Lower leg skin (tissue), 4 donors: Measurements from ENCODE around the gene TAF7. TPM values are rescaled to one million over a fixed set of nuclear protein-coding genes. Genes with fewer than 3 reads are reported as not detected.
"Not testable (repeated sequence)": the region's sequence is repeated elsewhere in the genome, so short reads cannot be mapped to it uniquely, and the experiment has no call there.

ENCODE experiments used
- DNase-seq, 2 donors: peaks; one replicate each; pipeline ENCODE4 v3.0.0-alpha.2; 2019; ENCODE audit warnings: low spot score in 2 of 2
- H3K4me3 ChIP-seq: fragments of 200-600 bp; sonication (generic); 2 replicates; pipeline ENCODE4 v1.5.1; 2017; ENCODE audit warnings: mild to moderate bottlenecking, low read depth; ENCODE audit not compliant: poor library complexity, severe bottlenecking
- POLR2A ChIP-seq, 2 donors: fragments of 450-650 bp; IDR thresholded peaks; one replicate each; pipeline ENCODE4 v1.6.1; 2016 to 2017; ENCODE audit warnings: antibody characterized with exemption in 2 of 2, mild to moderate bottlenecking in 1 of 2, moderate library complexity in 1 of 2
- WGBS, 2 donors: methylation state at CpG; one replicate each; pipeline ENCODE4 v1.1.5; 2018; 5-methylcytosine and 5-hydroxymethylcytosine counted together
- intact Hi-C: fragments of 100-400 bp; cut with DNase I; formaldehyde crosslinking; loops from one replicate; pipeline ENCODE4 v1.15.0; 2023; ENCODE audit warnings: low total_unique reads
- total RNA-seq, 4 donors: library from RNA; depleted of rRNA; stranded (reverse); fragments of >200 nt; gene quantifications; one replicate each; pipeline ENCODE4 v1.1.0, GENCODE V29; 2016
- TF ChIP-seq, protein P1 (sequence below), 3 donors: fragments of 450-650 bp; IDR thresholded peaks; one replicate each; pipeline ENCODE4 v1.5.1; 2016; ENCODE audit warnings: antibody characterized with exemption in 3 of 3, mild to moderate bottlenecking in 3 of 3, moderate library complexity in 2 of 3

The TAF7 gene
- total RNA-seq, 4 donors from 2014 or later = 46.9 to 76.0 (median 64.9) TPM

GRCh38 chr5:141326088-141326854 is 5.7 kb upstream of the TAF7 start:
- intact Hi-C loops = no loop called here
- WGBS, 2 donors = 11 to 14% methylated on average over 27 of the region's 27 CpGs
- TF ChIP-seq, protein P1, sequence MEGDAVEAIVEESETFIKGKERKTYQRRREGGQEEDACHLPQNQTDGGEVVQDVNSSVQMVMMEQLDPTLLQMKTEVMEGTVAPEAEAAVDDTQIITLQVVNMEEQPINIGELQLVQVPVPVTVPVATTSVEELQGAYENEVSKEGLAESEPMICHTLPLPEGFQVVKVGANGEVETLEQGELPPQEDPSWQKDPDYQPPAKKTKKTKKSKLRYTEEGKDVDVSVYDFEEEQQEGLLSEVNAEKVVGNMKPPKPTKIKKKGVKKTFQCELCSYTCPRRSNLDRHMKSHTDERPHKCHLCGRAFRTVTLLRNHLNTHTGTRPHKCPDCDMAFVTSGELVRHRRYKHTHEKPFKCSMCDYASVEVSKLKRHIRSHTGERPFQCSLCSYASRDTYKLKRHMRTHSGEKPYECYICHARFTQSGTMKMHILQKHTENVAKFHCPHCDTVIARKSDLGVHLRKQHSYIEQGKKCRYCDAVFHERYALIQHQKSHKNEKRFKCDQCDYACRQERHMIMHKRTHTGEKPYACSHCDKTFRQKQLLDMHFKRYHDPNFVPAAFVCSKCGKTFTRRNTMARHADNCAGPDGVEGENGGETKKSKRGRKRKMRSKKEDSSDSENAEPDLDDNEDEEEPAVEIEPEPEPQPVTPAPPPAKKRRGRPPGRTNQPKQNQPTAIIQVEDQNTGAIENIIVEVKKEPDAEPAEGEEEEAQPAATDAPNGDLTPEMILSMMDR (IDR thresholded peaks at IDR 0.05) = no peak
- TF ChIP-seq POLR2A (IDR thresholded peaks at IDR 0.05) = no peak
- H3K4me3 ChIP-seq = no peak overlapping the region
- peak in 1 of 2 donors; percentile 30 for DNase-seq

DNA sequence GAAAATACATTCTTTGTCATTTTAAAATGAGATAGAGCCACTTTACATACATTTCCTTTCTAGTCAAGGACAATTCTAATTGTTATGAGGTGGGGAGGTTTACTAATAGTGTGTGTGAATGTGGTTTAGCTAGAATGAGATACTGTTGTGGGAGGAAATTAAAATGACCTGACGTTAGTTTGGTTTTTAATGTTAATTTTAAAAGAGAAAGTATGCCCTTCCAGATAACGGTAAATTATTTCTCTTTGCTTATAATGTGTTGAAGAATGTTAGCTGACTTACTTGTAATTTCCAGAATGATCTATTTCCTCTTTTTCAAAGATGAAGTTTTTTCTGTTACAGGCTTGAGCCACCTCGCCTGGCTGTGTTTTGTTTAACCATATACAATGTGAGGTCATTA is 1.7 kb upstream of the TAF7 start:
- no peak for DNase-seq
- TF ChIP-seq, protein P1 (IDR thresholded peaks at IDR 0.05) = no peak
- intact Hi-C loops = no loop called here
- H3K4me3 ChIP-seq = no peak overlapping the region
- WGBS, 2 donors = 86 to 95% methylated on average over 3 of the region's 3 CpGs

GRCh38 chr5:141319699-141320098 is 885 bp downstream of the TAF7 start:
- 72 to 76% methylated on average over 5 of the region's 5 CpGs for WGBS, 2 donors
- H3K4me3 ChIP-seq = peak overlapping the region; percentile 82
- intact Hi-C loops = no loop called here
- no peak for DNase-seq
- no peak for TF ChIP-seq POLR2A (IDR thresholded peaks at IDR 0.05)
- TF ChIP-seq, protein P1 (IDR thresholded peaks at IDR 0.05) = no peak

- intact Hi-C loops = no loop called here
- WGBS, 2 donors = 95 to 98% methylated on average over 6 of the region's 6 CpGs
- TF ChIP-seq, protein P1 (IDR thresholded peaks at IDR 0.05) = no peak
- no peak for TF ChIP-seq POLR2A (IDR thresholded peaks at IDR 0.05)
- no peak for DNase-seq
- H3K4me3 ChIP-seq = no peak overlapping the region
Measured at GRCh38 chr5:141319202-141319601, 1.4 kb downstream of the TAF7 start.

GRCh38 chr5:141316963-141317362 is 3.6 kb downstream of the TAF7 start:
- DNase-seq, H3K4me3 ChIP-seq, intact Hi-C loops: not testable (repeated sequence)
- WGBS, 2 donors = 83 to 86% methylated on average over 4 of the region's 4 CpGs

GRCh38 chr5:141313711-141314110 is 6.9 kb downstream of the TAF7 start:
- TF ChIP-seq, protein P1 (IDR thresholded peaks at IDR 0.05) = no peak
- no peak for TF ChIP-seq POLR2A (IDR thresholded peaks at IDR 0.05)
- DNase-seq = no peak
- H3K4me3 ChIP-seq = no peak overlapping the region
- intact Hi-C loops = no loop called here
